K562 (cell line): ENCODE data around the gene FOXI1. TPM values are rescaled to one million over a fixed set of nuclear protein-coding genes. Genes with fewer than 3 reads are reported as not detected.

Source experiments
- AFF4 ChIP-seq: sonication (generic); formaldehyde crosslinking; IDR thresholded peaks from 2 replicates; pipeline ENCODE4 v1.8.0; 2023; ENCODE audit warnings: mild to moderate bottlenecking, missing genetic modification reagents
- MBD2 ChIP-seq: sonication (generic); IDR thresholded peaks from 2 replicates; pipeline ENCODE4 v1.6.1; 2016; ENCODE audit warnings: low read depth, borderline replicate concordance
- SMAD2 ChIP-seq: fragments of 150-350 bp; IDR thresholded peaks from 2 replicates; pipeline ENCODE4 v1.6.1; 2014; ENCODE audit warnings: low read depth, mild to moderate bottlenecking, low read length
- SREBF2 ChIP-seq: sonication (generic); formaldehyde crosslinking; IDR thresholded peaks from 2 replicates; pipeline ENCODE4 v1.4.0; 2020; ENCODE audit warnings: mild to moderate bottlenecking, missing genetic modification reagents
- SUPT5H ChIP-seq: fragments of 450-650 bp; IDR thresholded peaks from 2 replicates; pipeline ENCODE4 v1.6.1; 2016
- THAP12 ChIP-seq: fragments of 250-450 bp; sonication (Bioruptor Pico); IDR thresholded peaks from 2 replicates; pipeline ENCODE4 v1.9.0; 2021; ENCODE audit warnings: mild to moderate bottlenecking, inconsistent platforms
- THRB ChIP-seq: fragments of 450-650 bp; formaldehyde crosslinking; conservative IDR thresholded peaks from 2 replicates; pipeline ENCODE4 v1.4.0; 2022; ENCODE audit warnings: mild to moderate bottlenecking, missing genetic modification characterization
- ZBTB8A ChIP-seq: fragments of 450-650 bp; IDR thresholded peaks from 2 replicates; pipeline ENCODE4 v1.6.1; 2018; ENCODE audit warnings: mild to moderate bottlenecking, moderate library complexity; ENCODE audit not compliant: partially characterized antibody
- ZNF184 ChIP-seq: sonication (generic); formaldehyde crosslinking; IDR thresholded peaks from 2 replicates; pipeline ENCODE4 v1.5.0; 2020; ENCODE audit warnings: missing genetic modification reagents
- ZNF830 ChIP-seq: fragments of 250-450 bp; sonication (Bioruptor Pico); IDR thresholded peaks from 2 replicates; pipeline ENCODE4 v1.5.0; 2021; ENCODE audit warnings: mild to moderate bottlenecking
- polyA plus RNA-seq, 8 experiments: library from polyadenylated mRNA; depleted of rRNA in 4 of 8; stranded (reverse) in 5 of 8; unstranded in 3 of 8; fragments of >200 nt; fragmentation: Nextera tagmentation in 2 of 8; fragmentation: Illumina TruSeq in 1 of 8; extraction: Ambion mirVana in 2 of 8; extraction: Trizol in 1 of 8; gene quantifications; 2 replicates each; pipeline versions ENCODE4 v1.2.1 to v1.2.3, GENCODE V29; 2011 to 2014; ENCODE audit warnings: inconsistent platforms in 1 of 8, missing spikeins in 1 of 8
- total RNA-seq, 7 experiments: library from RNA; depleted of rRNA in 6 of 7; stranded (reverse); fragments of >200 nt in 6 of 7; fragmentation: Illumina TruSeq in 2 of 7; extraction: Trizol in 2 of 7; gene quantifications; 2 replicates each; pipeline versions ENCODE4 v1.2.1 to v1.2.3, GENCODE V29; 2011 to 2021; ENCODE audit warnings: low replicate concordance in 1 of 7

Gene FOXI1
- total and polyA plus RNA-seq, 9 of the 15 experiments (the other 6 are each of a cell fraction or from before 2014, with no cell fraction given): not detected

- TF ChIP-seq THRB (CRISPR knock-in tag) (no peak), ZBTB8A (no peak), SUPT5H (no peak), ZNF184 (no peak), SMAD2 (no peak), SREBF2 (CRISPR knock-in tag) (no peak), ZNF830 (CRISPR knock-in tag) (no peak), THAP12 (CRISPR knock-in tag) (no peak), MBD2 (no peak), AFF4 (CRISPR knock-in tag) (no peak)
Observed at GRCh38 chr5:170149206-170149515, 43.5 kb downstream of the FOXI1 start (continued).
